ENCODE measurements around the gene AASS. TPM values are rescaled to one million over a fixed set of nuclear protein-coding genes. Genes with fewer than 3 reads are reported as not detected.

Gene AASS
- total RNA-seq, 1 experiment from 2014 or later = 0.91 TPM

GRCh38 chr7:122095642-122096041 lies 48.4 kb downstream of the AASS start:
- no TSS peak for BruUV-seq (replicated peaks)
- Histone ChIP-seq H3K27ac (ENCODE audit: low read length) (no peak overlapping the region), H3K27me3 (ENCODE audit: low read length) (no peaks in the 10 kb centered on the region), H3K4me2 (ENCODE audit: low read length) (no peak overlapping the region), H3K4me3 (ENCODE audit: low read length) (no peak overlapping the region), H4K20me1 (ENCODE audit: low read length) (no peaks in the 10 kb centered on the region), H3K9ac (ENCODE audit: low read length) (no peak overlapping the region), H3K9me3 (ENCODE audit: low read length) (no peaks in the 10 kb centered on the region), H3K4me1 (ENCODE audit: insufficient read depth, low read length) (no peaks in the 10 kb centered on the region), H3K36me3 (ENCODE audit: low read depth, low read length) (no peaks in the 10 kb centered on the region), H2AFZ (ENCODE audit: low read length) (no peak overlapping the region), H3K79me2 (ENCODE audit: low read length) (no peaks in the 10 kb centered on the region), H3F3A (ENCODE audit: low read length, unreplicated experiment) (no peaks in the 10 kb centered on the region), H3K9me2 (replicated peaks; ENCODE audit: low read length) (no peaks in the 10 kb centered on the region)
- ATAC-seq (no peak), DNase-seq (no peak)
- ChIA-PET CTCF (no interaction called here), POLR2A (ENCODE audit: unreplicated experiment) (no interaction called here)
- TF ChIP-seq, protein P1, sequence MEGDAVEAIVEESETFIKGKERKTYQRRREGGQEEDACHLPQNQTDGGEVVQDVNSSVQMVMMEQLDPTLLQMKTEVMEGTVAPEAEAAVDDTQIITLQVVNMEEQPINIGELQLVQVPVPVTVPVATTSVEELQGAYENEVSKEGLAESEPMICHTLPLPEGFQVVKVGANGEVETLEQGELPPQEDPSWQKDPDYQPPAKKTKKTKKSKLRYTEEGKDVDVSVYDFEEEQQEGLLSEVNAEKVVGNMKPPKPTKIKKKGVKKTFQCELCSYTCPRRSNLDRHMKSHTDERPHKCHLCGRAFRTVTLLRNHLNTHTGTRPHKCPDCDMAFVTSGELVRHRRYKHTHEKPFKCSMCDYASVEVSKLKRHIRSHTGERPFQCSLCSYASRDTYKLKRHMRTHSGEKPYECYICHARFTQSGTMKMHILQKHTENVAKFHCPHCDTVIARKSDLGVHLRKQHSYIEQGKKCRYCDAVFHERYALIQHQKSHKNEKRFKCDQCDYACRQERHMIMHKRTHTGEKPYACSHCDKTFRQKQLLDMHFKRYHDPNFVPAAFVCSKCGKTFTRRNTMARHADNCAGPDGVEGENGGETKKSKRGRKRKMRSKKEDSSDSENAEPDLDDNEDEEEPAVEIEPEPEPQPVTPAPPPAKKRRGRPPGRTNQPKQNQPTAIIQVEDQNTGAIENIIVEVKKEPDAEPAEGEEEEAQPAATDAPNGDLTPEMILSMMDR (conservative IDR thresholded peaks at IDR 0.05; ENCODE audit: low read depth, low read length) = no peak
- TF ChIP-seq EZH2phosphoT487 (IDR thresholded peaks at IDR 0.05; ENCODE audit: borderline replicate concordance, low read length) (no peak), EZH2 (IDR thresholded peaks at IDR 0.05; ENCODE audit: low read length, unreplicated experiment) (no peak)
- intact Hi-C loops (cut with micrococcal nuclease) = no loop called here

- ATAC-seq = no peak
- H3F3A ChIP-seq (ENCODE audit: low read length, unreplicated experiment) = no peaks in the 10 kb centered on the region
- POLR2A ChIA-PET (ENCODE audit: unreplicated experiment) = no interaction called here
These were observed 49.5 kb downstream of the AASS start for GRCh38 chr7:122094549-122094948.

More at GRCh38 chr7:122094549-122094948, 49.5 kb downstream of the AASS start:
- Histone ChIP-seq H3K9me2 (replicated peaks; ENCODE audit: low read length) (no peaks in the 10 kb centered on the region), H4K20me1 (ENCODE audit: low read length) (no peaks in the 10 kb centered on the region), H3K36me3 (ENCODE audit: low read depth, low read length) (no peaks in the 10 kb centered on the region), H3K4me2 (ENCODE audit: low read length) (no peak overlapping the region), H3K9me3 (ENCODE audit: low read length) (no peaks in the 10 kb centered on the region), H3K4me1 (ENCODE audit: insufficient read depth, low read length) (no peaks in the 10 kb centered on the region), H3K9ac (ENCODE audit: low read length) (no peak overlapping the region), H3K27ac (ENCODE audit: low read length) (no peak overlapping the region), H2AFZ (ENCODE audit: low read length) (no peak overlapping the region), H3K4me3 (ENCODE audit: low read length) (no peak overlapping the region), H3K27me3 (ENCODE audit: low read length) (no peaks in the 10 kb centered on the region), H3K79me2 (ENCODE audit: low read length) (no peaks in the 10 kb centered on the region)
- intact Hi-C loops (cut with micrococcal nuclease) = no loop called here
- no peak for TF ChIP-seq EZH2phosphoT487 (IDR thresholded peaks at IDR 0.05; ENCODE audit: borderline replicate concordance, low read length)
- no peak for TF ChIP-seq EZH2 (IDR thresholded peaks at IDR 0.05; ENCODE audit: low read length, unreplicated experiment)
- TF ChIP-seq, protein P1 (conservative IDR thresholded peaks at IDR 0.05; ENCODE audit: low read depth, low read length) = no peak
- no TSS peak for BruUV-seq (replicated peaks)
- CTCF ChIA-PET = no interaction called here
- DNase-seq = no peak
